ENCODE results near the gene KRT5.

- TF ChIP-seq, protein P1, sequence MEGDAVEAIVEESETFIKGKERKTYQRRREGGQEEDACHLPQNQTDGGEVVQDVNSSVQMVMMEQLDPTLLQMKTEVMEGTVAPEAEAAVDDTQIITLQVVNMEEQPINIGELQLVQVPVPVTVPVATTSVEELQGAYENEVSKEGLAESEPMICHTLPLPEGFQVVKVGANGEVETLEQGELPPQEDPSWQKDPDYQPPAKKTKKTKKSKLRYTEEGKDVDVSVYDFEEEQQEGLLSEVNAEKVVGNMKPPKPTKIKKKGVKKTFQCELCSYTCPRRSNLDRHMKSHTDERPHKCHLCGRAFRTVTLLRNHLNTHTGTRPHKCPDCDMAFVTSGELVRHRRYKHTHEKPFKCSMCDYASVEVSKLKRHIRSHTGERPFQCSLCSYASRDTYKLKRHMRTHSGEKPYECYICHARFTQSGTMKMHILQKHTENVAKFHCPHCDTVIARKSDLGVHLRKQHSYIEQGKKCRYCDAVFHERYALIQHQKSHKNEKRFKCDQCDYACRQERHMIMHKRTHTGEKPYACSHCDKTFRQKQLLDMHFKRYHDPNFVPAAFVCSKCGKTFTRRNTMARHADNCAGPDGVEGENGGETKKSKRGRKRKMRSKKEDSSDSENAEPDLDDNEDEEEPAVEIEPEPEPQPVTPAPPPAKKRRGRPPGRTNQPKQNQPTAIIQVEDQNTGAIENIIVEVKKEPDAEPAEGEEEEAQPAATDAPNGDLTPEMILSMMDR (conservative IDR thresholded peaks at IDR 0.05) = no peak
- TF ChIP-seq ZFX (IDR thresholded peaks at IDR 0.05) = no peak
These were observed at the start of gene KRT5 for GRCh38 chr12:52519826-52520662.
